HL-60/S4 treated with phorbol 12-myristate 13-acetate at 8.2 ng/mL for 4 days and 3 days (cell line): ENCODE results near the gene MCUB.
"Not testable (repeated sequence)": the region's sequence is repeated elsewhere in the genome, so short reads cannot be mapped to it uniquely, and the experiment has no call there.

Experiments used
- in situ Hi-C: fragments of 300-500 bp; cut with MboI; formaldehyde crosslinking; loops from 2 replicates; pipeline ENCODE4 v1.15.0; 2022; ENCODE audit warnings: low sequenced_read_pairs

The MCUB gene, protein sequence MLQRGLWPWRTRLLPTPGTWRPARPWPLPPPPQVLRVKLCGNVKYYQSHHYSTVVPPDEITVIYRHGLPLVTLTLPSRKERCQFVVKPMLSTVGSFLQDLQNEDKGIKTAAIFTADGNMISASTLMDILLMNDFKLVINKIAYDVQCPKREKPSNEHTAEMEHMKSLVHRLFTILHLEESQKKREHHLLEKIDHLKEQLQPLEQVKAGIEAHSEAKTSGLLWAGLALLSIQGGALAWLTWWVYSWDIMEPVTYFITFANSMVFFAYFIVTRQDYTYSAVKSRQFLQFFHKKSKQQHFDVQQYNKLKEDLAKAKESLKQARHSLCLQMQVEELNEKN

GRCh38 chr4:109559983-109560686 lies at the start of gene MCUB:
Gene MCUB, plus strand, starts transcription at chr4:109560246. Its CDS starts 92 bp downstream, at chr4:109560338.
- in situ Hi-C loops = no loop called here

GRCh38 chr4:109510687-109511086 lies 49.4 kb upstream of the MCUB start:
- in situ Hi-C loops = no loop called here

GRCh38 chr4:109511414-109511813 lies 48.6 kb upstream of the MCUB start:
- in situ Hi-C loops = no loop called here

- in situ Hi-C loops = not testable (repeated sequence)
Measured at GRCh38 chr4:109513368-109513767, 46.7 kb upstream of the MCUB start.

DNA sequence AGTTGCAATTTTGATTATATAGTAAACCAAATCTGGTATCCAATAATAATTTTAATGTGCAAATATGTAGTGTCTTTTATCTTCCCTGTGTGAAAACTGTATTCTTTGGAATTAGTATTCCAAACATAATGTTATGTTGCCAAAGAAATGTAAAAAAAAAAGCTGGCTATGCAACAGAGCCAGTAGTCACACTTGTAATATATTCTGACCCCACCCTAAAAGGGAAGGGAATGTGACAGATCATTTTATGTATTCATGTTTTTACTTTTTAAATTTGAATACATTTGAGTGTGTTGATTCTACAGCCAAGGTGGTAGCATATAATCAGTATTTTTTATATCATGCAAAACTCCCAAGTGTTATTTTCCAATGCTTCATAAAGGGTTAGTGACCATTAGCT lies 27.9 kb upstream of the MCUB start:
- in situ Hi-C loops = no loop called here

- in situ Hi-C loops = no loop called here
Measured at GRCh38 chr4:109545401-109545800, 14.6 kb upstream of the MCUB start.

DNA sequence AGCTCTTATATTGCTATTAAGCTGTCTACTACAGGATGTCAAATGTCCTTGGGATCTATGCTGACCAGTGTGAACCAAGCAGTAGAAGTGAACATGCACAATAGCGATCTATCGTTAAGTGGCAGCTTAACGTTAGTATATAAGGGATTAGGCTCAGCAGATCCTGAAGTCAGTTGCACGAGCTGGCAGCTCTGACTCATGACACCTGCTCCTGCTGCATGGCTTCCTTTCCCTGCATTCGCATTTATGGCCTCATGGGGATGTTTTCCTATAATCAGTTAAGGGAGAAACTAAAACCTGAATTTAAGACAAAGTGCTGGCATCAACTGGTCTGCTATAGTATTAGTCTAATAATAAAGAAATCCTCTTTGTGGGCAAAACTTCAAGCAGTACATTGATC lies 12.7 kb upstream of the MCUB start:
- in situ Hi-C loops = no loop called here

DNA sequence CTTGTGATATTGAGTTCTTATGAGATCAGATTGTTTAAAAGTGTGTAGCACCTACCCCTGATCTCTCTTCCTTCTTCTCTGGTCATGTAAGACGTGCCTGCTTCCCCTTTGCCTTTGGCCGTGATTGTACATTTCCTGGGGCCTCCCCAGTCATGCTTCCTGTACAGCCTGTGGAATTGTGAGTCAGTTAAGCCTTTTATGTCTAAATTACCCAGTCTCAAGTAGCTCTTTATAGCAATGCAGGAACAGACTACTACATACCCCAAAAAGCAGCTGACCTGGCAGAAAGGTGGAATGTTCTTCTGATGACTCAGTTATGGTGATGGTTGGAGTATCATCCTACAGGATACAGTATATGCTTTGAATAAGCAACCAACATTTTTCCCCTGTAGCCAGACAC lies 11.4 kb upstream of the MCUB start:
- in situ Hi-C loops = no loop called here

DNA sequence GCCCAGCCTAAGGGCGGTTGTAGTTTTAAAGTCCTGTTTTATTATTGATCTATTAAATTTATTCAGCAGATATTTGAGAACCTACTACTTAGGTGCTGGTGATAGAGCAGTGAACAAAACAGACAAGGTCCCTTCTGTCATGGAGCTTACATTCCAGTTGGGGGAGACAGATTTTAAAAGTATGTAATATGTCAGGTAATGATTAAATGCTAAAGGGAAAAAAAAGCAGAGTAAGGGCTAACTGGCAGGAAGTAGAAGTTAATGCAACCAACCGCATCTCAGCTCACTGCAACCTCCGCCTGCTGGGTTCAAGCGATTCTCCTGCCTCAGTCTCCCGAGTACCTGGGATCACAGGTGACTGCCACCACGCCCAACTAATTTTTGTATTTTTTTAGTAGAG lies 7.8 kb upstream of the MCUB start:
- in situ Hi-C loops = no loop called here

DNA sequence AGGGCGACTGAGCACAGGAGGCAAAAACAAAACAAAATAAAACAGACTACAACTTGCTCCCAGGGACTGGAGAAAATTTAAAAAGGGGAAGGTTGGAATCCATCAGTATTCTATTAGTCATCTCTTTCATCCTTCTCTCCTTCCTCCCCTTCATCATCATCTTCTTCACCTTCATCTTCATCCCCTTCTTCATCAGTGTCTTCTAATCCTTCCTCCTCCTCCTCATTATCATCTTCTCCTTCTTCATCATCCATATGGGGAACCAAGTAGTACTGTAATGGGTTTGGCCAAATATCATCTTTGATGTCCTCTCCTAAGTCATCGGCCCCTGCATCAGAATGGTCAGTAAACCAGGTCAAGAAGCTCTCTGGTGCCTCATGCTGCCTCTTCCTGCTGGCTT lies 6.9 kb upstream of the MCUB start:
- in situ Hi-C loops = no loop called here

GRCh38 chr4:109554971-109555370 lies 5.1 kb upstream of the MCUB start:
- in situ Hi-C loops = no loop called here

DNA sequence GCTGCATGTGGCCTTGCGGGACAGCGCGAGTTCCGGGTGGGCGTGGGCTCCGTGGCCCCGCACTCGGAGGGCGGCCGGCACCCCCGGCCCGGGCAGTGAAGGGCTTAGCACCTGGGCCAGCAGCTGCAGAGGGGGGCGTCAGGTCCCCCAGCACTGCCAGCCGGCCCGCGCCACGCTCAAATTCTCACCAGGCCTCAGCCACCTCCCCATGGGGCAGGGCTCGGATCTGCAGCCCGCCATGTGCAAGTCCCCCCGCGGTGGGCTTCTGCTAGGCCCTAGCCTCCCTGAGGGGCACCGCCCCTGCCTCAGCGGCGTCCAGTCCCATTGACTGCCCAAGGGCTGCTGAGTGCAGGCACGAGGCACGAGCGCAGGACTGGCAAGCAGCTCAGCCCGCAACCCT lies 2.6 kb upstream of the MCUB start:
- in situ Hi-C loops = no loop called here

- in situ Hi-C loops = not testable (repeated sequence)
Measured at GRCh38 chr4:109558095-109558494, 2.0 kb upstream of the MCUB start.

- in situ Hi-C loops = no loop called here
Measured at GRCh38 chr4:109559625-109559982, 442 bp upstream of the MCUB start.

DNA sequence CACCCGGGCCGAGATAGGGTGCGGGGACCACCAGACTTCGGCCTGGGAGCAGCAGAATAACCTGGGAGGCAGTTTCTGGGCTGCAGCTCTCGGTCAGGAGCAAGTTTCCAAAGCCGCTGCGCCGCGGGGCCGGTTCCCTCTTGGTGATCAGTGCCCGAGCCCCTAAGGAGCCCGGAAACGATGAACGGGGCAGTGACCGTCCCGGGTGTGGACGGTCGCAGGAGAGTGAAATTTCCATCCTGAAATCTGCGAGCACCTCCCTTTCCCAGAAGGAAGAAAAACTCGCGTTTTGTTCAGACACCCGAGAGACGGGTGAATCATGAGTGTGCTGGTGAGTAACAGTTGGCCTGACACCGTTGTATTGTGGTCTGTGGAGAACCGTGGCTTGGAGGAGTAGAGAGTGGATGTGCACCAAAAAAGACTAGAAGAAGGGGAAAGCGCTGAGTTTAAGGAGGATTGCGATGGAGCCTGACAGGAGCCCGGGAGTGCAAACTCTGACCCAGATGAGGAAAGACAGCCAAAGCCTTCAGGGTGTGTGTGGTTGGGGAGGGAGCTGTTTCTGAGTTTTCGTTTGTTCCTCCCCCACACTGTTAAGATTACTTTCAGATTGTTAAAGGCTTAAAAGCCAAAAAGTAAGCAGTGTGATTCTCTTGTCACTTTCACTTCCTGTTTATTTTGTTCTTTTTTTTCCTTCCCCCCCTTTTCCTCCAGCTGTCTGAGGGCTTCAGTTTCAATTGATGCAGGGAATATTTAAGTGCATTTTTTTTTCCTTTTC lies 828 bp downstream of the MCUB start:
- in situ Hi-C loops = no loop called here

DNA sequence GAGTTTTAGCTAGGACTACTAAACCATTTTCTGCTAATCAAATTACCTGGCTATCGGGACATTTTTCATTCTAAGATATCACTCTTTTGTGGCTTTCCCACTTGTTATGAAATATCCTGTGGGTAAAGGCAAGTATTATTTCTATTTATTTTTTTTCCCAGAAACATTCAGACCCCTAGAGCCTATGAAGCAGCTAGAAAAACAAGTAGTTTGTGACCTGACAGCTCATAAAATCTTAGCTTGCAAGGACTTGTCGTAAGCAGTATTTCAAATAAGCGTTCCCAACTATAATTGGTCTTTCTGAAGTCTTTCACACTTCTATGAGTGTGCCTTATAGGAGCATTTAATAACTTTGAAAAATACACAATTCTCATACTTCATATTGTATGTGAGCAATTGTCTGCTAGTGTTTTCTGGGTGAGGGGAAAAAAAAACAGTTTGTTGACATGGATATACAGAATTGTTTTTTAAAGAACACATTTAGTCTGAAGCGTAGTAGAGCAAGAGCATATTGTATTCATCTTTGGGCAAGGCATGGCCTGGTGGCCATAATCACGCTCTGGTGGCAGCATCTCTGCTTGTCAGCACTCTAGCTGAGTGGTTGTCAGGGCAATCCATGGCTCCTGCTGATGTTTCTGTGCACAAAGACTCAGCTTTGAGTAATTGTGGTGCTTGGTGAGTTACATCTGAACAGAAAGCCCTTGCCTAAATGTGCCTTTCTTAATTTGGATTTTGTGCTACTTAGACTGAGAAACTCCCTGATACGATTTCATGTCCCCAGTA lies 2.6 kb downstream of the MCUB start:
- in situ Hi-C loops = no loop called here

DNA sequence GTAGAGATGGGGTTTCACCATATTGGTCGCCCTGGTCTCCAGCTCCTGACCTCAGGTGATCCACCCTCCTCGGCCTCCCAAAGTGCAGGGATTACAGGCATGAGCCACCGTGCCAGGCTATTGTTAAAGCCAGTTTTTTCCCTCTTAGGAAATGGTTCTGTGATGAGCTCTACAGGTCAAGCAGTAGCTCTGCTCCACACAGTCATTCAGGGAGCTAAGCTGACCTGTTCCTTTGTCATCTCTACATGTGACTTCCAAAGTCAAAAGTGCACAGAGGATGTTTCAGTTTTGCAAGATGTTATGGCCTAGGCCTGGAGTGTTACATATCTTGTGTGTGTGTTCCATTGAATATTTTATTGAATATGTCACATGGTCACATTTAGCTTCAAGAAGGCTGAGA lies 11.4 kb downstream of the MCUB start:
- in situ Hi-C loops = no loop called here

DNA sequence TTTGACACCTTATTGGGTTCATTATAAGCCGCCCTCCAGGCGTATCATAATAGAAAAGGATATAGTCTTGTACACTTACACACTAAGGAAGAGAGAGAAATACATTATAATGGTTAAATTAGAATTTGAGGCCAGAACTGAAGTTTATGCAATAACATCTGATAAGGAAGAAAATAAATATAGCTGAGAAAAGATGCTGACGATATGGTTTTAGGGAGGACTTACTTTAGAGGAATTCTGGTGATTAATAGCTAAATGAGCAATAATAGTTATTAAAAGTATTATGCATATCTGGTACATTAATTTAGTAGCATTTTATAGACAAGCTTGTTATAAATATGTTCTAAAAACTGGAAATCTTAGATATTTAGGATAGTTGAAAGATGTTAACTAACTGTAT lies 12.1 kb downstream of the MCUB start:
- in situ Hi-C loops = no loop called here

DNA sequence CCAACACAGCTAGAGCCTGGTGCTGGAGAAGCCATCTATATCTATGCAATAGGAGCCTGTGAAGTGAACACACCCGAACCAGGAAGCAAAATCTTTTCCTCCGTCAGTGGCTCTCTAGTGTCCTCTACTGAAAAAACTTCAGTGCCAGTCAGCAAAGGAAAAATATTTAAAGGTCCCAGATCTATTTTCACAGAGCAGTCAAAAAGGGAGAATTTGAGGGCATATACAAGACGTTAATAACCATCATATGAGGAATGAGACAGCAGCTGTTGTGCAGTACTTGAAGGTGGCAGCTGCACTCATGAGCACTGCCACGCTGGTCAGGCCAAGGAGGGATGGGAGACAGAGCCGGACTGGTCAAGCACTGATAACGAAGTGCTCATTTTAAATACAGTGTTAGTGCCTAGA lies 14.4 kb downstream of the MCUB start:
- in situ Hi-C loops = no loop called here

GRCh38 chr4:109574931-109575804 lies 15.1 kb downstream of the MCUB start:
- in situ Hi-C loops = no loop called here
